H9 (cell line): ENCODE data around the gene NNT. TPM values are rescaled to one million over a fixed set of nuclear protein-coding genes. Genes with fewer than 3 reads are reported as not detected.

ENCODE experiments used
- DNase-seq: peaks from one replicate; pipeline ENCODE4 v3.0.0-alpha.2; 2017
- H2AFZ ChIP-seq: one replicate; pipeline ENCODE4 v1.6.1; 2013; ENCODE audit warnings: mild to moderate bottlenecking, low read length, control low read depth, moderate library complexity
- H2AK5ac ChIP-seq: 2 replicates; pipeline ENCODE4 v1.6.1; 2013; ENCODE audit warnings: low read length, control low read depth, mixed read lengths; ENCODE audit not compliant: insufficient read length
- H2BK120ac ChIP-seq: one replicate; pipeline ENCODE4 v1.6.1; 2013; ENCODE audit warnings: low read depth, mild to moderate bottlenecking, low read length, control low read depth, inconsistent platforms; ENCODE audit not compliant: poor library complexity, severe bottlenecking
- H2BK12ac ChIP-seq: 2 replicates; pipeline ENCODE4 v1.6.1; 2013; ENCODE audit warnings: low read length, control low read depth, mixed read lengths, low read depth; ENCODE audit not compliant: insufficient read length
- H2BK15ac ChIP-seq: 2 replicates; pipeline ENCODE4 v1.6.1; 2013; ENCODE audit warnings: low read depth, low read length, control low read depth
- H2BK20ac ChIP-seq: one replicate; pipeline ENCODE4 v1.6.1; 2013; ENCODE audit warnings: low read depth, mild to moderate bottlenecking, low read length, control low read depth, inconsistent platforms; ENCODE audit not compliant: poor library complexity, severe bottlenecking
- H2BK5ac ChIP-seq: 2 replicates; pipeline ENCODE4 v1.6.1; 2013; ENCODE audit warnings: low read length, control low read depth, mixed read lengths; ENCODE audit not compliant: insufficient read length
- H3K14ac ChIP-seq: 2 replicates; pipeline ENCODE4 v1.6.1; 2013; ENCODE audit warnings: low read length, control low read depth; ENCODE audit not compliant: insufficient read depth
- H3K18ac ChIP-seq: 2 replicates; pipeline ENCODE4 v1.6.1; 2013; ENCODE audit warnings: low read depth, mild to moderate bottlenecking, mixed read lengths, low read length, control low read depth; ENCODE audit not compliant: insufficient read length
- H3K23ac ChIP-seq: 2 replicates; pipeline ENCODE4 v1.6.1; 2013; ENCODE audit warnings: low read length, control low read depth, mixed read lengths, low read depth; ENCODE audit not compliant: insufficient read length
- H3K23me2 ChIP-seq: 2 replicates; pipeline ENCODE4 v1.6.1; 2013; ENCODE audit warnings: low read depth, mild to moderate bottlenecking, mixed read lengths, low read length, control low read depth; ENCODE audit not compliant: insufficient read length, poor library complexity, severe bottlenecking
- H3K27ac ChIP-seq: 2 replicates; pipeline ENCODE4 v1.5.1; 2013; ENCODE audit warnings: low read length, control low read depth, mixed read lengths, low read depth; ENCODE audit not compliant: insufficient read length
- H3K27me3 ChIP-seq: 2 replicates; pipeline ENCODE4 v1.6.1; 2013; ENCODE audit warnings: low read length, control low read depth, inconsistent platforms; ENCODE audit not compliant: insufficient read depth
- H3K4ac ChIP-seq: 2 replicates; pipeline ENCODE4 v1.6.1; 2013; ENCODE audit warnings: low read depth, mild to moderate bottlenecking, control low read depth, inconsistent platforms, low read length, moderate library complexity
- H3K4me1 ChIP-seq: 2 replicates; pipeline ENCODE4 v1.6.1; 2013; ENCODE audit warnings: low read length, control low read depth, inconsistent platforms; ENCODE audit not compliant: insufficient read depth
- H3K4me2 ChIP-seq: 2 replicates; pipeline ENCODE4 v1.6.1; 2013; ENCODE audit warnings: low read length, control low read depth, mixed read lengths; ENCODE audit not compliant: insufficient read length, insufficient read depth
- H3K56ac ChIP-seq: 2 replicates; pipeline ENCODE4 v1.6.1; 2013; ENCODE audit warnings: low read depth, mild to moderate bottlenecking, mixed read lengths, low read length, control low read depth; ENCODE audit not compliant: insufficient read length
- H3K79me1 ChIP-seq: 2 replicates; pipeline ENCODE4 v1.6.1; 2013; ENCODE audit warnings: low read depth, mild to moderate bottlenecking, moderate library complexity, low read length, control low read depth, inconsistent platforms; ENCODE audit not compliant: insufficient read depth, poor library complexity, severe bottlenecking
- H3K79me2 ChIP-seq: 2 replicates; pipeline ENCODE4 v1.6.1; 2013; ENCODE audit warnings: low read length, control low read depth, inconsistent platforms; ENCODE audit not compliant: insufficient read depth
- H3K9ac ChIP-seq: 2 replicates; pipeline ENCODE4 v1.6.1; 2013; ENCODE audit warnings: low read length, control low read depth, mixed read lengths; ENCODE audit not compliant: insufficient read length; ENCODE audit errors: extremely low read depth
- H3K9me3 ChIP-seq: one replicate; pipeline ENCODE4 v1.6.1; 2013; ENCODE audit warnings: low read depth, low read length, inconsistent platforms; ENCODE audit not compliant: control insufficient read depth
- H3T11ph ChIP-seq: one replicate; pipeline ENCODE4 v1.6.1; 2013; ENCODE audit warnings: mild to moderate bottlenecking, low read length, control low read depth, inconsistent platforms
- H4K20me1 ChIP-seq: one replicate; pipeline ENCODE4 v1.6.1; 2013; ENCODE audit not compliant: control insufficient read depth, insufficient read length, insufficient read depth
- H4K5ac ChIP-seq: 2 replicates; pipeline ENCODE4 v1.6.1; 2013; ENCODE audit warnings: low read depth, mild to moderate bottlenecking, mixed read lengths, low read length, control low read depth; ENCODE audit not compliant: insufficient read length
- H4K8ac ChIP-seq: replicated peaks from 2 replicates; pipeline ENCODE4 v1.6.1; 2013; ENCODE audit warnings: low read length, control low read depth, mixed read lengths, low read depth; ENCODE audit not compliant: insufficient read length
- H4K91ac ChIP-seq: 2 replicates; pipeline ENCODE4 v1.6.1; 2013; ENCODE audit warnings: low read depth, mild to moderate bottlenecking, moderate library complexity, mixed read lengths, low read length, control low read depth; ENCODE audit not compliant: insufficient read length
- H3K27ac Mint-ChIP-seq, 3 experiments: 2 replicates in 2 of 3; 3 replicates in 1 of 3; pipeline ENCODE4 v1.8.0; 2020 to 2021; ENCODE audit warnings: mixed read lengths in 3 of 3, mild to moderate bottlenecking in 1 of 3, moderate library complexity in 1 of 3
- H3K27me3 Mint-ChIP-seq: 2 replicates; pipeline ENCODE4 v1.8.0; 2021; ENCODE audit warnings: low read depth, mild to moderate bottlenecking, moderate library complexity, mixed read lengths
- H3K36me3 Mint-ChIP-seq, 3 experiments: 2 replicates in 2 of 3; 3 replicates in 1 of 3; pipeline ENCODE4 v1.8.0; 2020 to 2021; ENCODE audit warnings: low read depth in 3 of 3, mixed read lengths in 3 of 3; ENCODE audit not compliant: insufficient read depth in 1 of 3
- H3K4me1 Mint-ChIP-seq, 2 experiments: 2 replicates each; pipeline ENCODE4 v1.8.0; 2020; ENCODE audit warnings: mixed read lengths in 2 of 2
- H3K4me3 Mint-ChIP-seq, 2 experiments: 2 replicates in 1 of 2; 3 replicates in 1 of 2; pipeline ENCODE4 v1.8.0; 2020 to 2021; ENCODE audit warnings: mild to moderate bottlenecking in 2 of 2, mixed read lengths in 2 of 2, moderate library complexity in 1 of 2
- H3K9me3 Mint-ChIP-seq, 2 experiments: 2 replicates in 1 of 2; 3 replicates in 1 of 2; pipeline ENCODE4 v1.8.0; 2020; ENCODE audit warnings: mild to moderate bottlenecking in 2 of 2, mixed read lengths in 2 of 2, moderate library complexity in 1 of 2
- WGBS: extraction: QIAGEN DNeasy Blood & Tissue Kit; methylation state at CpG from one replicate; pipeline ENCODE4 v1.1.7; 2013; ENCODE audit warnings: missing lambda C conversion rate, low lambda C conversion rate, mixed read lengths; ENCODE audit not compliant: insufficient read length; ENCODE audit errors: extremely low coverage; 5-methylcytosine and 5-hydroxymethylcytosine counted together
- total RNA-seq: library from RNA; stranded (reverse); gene quantifications from 2 replicates; pipeline ENCODE4 v1.2.1, GENCODE V29; 2021
- TF ChIP-seq, protein P1 (sequence below): fragments of 200-600 bp; sonication (generic); conservative IDR thresholded peaks from 3 replicates; pipeline ENCODE4 v1.8.0; 2021; ENCODE audit warnings: antibody characterized with exemption, mild to moderate bottlenecking

The NNT gene
- total RNA-seq, 1 experiment from 2014 or later: 27.6 TPM

- WGBS: no CpG with 5 or more reads among the region's 1 CpG
- Histone ChIP-seq H3K27me3 (no peaks in the 10 kb centered on the region), H4K91ac (no peak overlapping the region), H3K79me2 (no peaks in the 10 kb centered on the region), H3K79me1 (no peaks in the 10 kb centered on the region), H3K23ac (no peak overlapping the region), H4K20me1 (no peaks in the 10 kb centered on the region), H3K4me2 (no peak overlapping the region), H3K4ac (no peak overlapping the region), H3K23me2 (no peaks in the 10 kb centered on the region), H2AK5ac (no peak overlapping the region), H2BK20ac (no peak overlapping the region), H3K9ac (no peak overlapping the region), H3K9me3 (no peaks in the 10 kb centered on the region), H2BK5ac (no peak overlapping the region), H4K8ac (no peak overlapping the region), H3K14ac (no peak overlapping the region), H3T11ph (no peak overlapping the region), H2BK120ac (no peak overlapping the region), H2BK15ac (no peak overlapping the region), H3K56ac (no peak overlapping the region), H2AFZ (no peak overlapping the region), H4K5ac (no peak overlapping the region), H2BK12ac (no peak overlapping the region), H3K18ac (no peak overlapping the region), H3K27ac (no peak overlapping the region), H3K4me1 (no peaks in the 10 kb centered on the region)
- no peaks in the 10 kb centered on the region for H3K9me3 Mint-ChIP-seq
- TF ChIP-seq, protein P1, sequence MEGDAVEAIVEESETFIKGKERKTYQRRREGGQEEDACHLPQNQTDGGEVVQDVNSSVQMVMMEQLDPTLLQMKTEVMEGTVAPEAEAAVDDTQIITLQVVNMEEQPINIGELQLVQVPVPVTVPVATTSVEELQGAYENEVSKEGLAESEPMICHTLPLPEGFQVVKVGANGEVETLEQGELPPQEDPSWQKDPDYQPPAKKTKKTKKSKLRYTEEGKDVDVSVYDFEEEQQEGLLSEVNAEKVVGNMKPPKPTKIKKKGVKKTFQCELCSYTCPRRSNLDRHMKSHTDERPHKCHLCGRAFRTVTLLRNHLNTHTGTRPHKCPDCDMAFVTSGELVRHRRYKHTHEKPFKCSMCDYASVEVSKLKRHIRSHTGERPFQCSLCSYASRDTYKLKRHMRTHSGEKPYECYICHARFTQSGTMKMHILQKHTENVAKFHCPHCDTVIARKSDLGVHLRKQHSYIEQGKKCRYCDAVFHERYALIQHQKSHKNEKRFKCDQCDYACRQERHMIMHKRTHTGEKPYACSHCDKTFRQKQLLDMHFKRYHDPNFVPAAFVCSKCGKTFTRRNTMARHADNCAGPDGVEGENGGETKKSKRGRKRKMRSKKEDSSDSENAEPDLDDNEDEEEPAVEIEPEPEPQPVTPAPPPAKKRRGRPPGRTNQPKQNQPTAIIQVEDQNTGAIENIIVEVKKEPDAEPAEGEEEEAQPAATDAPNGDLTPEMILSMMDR: no peak
- H3K36me3 Mint-ChIP-seq: 0 out of 7 replicates have a peak, but pooled peaks cover 0 to 3% (median 0%) of the 10 kb centered on the region in 3 experiments
- H3K4me3 Mint-ChIP-seq: no peak overlapping the region
- no peak for DNase-seq
- H3K27ac Mint-ChIP-seq: no peak overlapping the region
- peaks cover 3 to 4% of the 10 kb centered on the region in 2 experiments; a peak in 1 of 4 replicates for H3K4me1 Mint-ChIP-seq
- no peaks in the 10 kb centered on the region for H3K27me3 Mint-ChIP-seq
These were observed 40.3 kb downstream of the NNT start for GRCh38 chr5:43643327-43643726.
